Effector memory CD4-positive, alpha-beta T cell (primary cell): ENCODE results near the gene NLRC5.
"Not testable (repeated sequence)": the region's sequence is repeated elsewhere in the genome, so short reads cannot be mapped to it uniquely, and the experiment has no call there.

Experiments
- DNase-seq, 3 donors: peaks; one replicate each; pipeline ENCODE4 v3.0.0-alpha.2; 2020
- H3K27ac ChIP-seq: 2 replicates; pipeline ENCODE4 v1.7.0; 2013; ENCODE audit warnings: mild to moderate bottlenecking, low read length, moderate library complexity; ENCODE audit not compliant: insufficient read depth, poor library complexity, severe bottlenecking
- H3K27me3 ChIP-seq: replicated peaks from 2 replicates; pipeline ENCODE4 v1.7.0; 2013; ENCODE audit warnings: mild to moderate bottlenecking, low read length; ENCODE audit not compliant: insufficient read depth, control insufficient read depth, poor library complexity, severe bottlenecking
- H3K36me3 ChIP-seq: 2 replicates; pipeline ENCODE4 v1.7.0; 2013; ENCODE audit warnings: mild to moderate bottlenecking, low read length, moderate library complexity; ENCODE audit not compliant: control insufficient read depth, insufficient read depth
- H3K4me1 ChIP-seq: 2 replicates; pipeline ENCODE4 v1.7.0; 2013; ENCODE audit warnings: low read length, mild to moderate bottlenecking; ENCODE audit not compliant: control insufficient read depth, insufficient read depth, poor library complexity, severe bottlenecking
- H3K4me3 ChIP-seq: 2 replicates; pipeline ENCODE4 v1.7.0; 2013; ENCODE audit warnings: low read length, low read depth, mild to moderate bottlenecking; ENCODE audit not compliant: insufficient read depth, poor library complexity, severe bottlenecking
- H3K9me3 ChIP-seq: 2 replicates; pipeline ENCODE4 v1.7.0; 2013; ENCODE audit warnings: mild to moderate bottlenecking, low read length, moderate library complexity; ENCODE audit not compliant: control insufficient read depth

NLRC5 gene

GRCh38 chr16:56990407-56991286 lies 1.3 kb downstream of the NLRC5 start:
- no peak for DNase-seq
- H3K4me3 ChIP-seq, result peak overlapping the region; percentile 99
- peak overlapping the region; percentile 93 for H3K27ac ChIP-seq
- no peaks in the 10 kb centered on the region for H3K9me3 ChIP-seq
- peaks cover 58% of the 10 kb centered on the region for H3K4me1 ChIP-seq
- H3K36me3 ChIP-seq, result peaks cover 8% of the 10 kb centered on the region
- no peaks in the 10 kb centered on the region for H3K27me3 ChIP-seq

GRCh38 chr16:56992431-56992830 lies 3.1 kb downstream of the NLRC5 start:
- not testable (repeated sequence) for H3K9me3 ChIP-seq, H3K36me3 ChIP-seq, DNase-seq, H3K27me3 ChIP-seq
- peak overlapping the region; percentile 99 for H3K4me3 ChIP-seq
- peak overlapping the region; percentile 93 for H3K27ac ChIP-seq
- H3K4me1 ChIP-seq, result peaks cover 57% of the 10 kb centered on the region

- H3K4me1 ChIP-seq, result peaks cover 57% of the 10 kb centered on the region
- no peaks in the 10 kb centered on the region for H3K27me3 ChIP-seq
- H3K9me3 ChIP-seq, result no peaks in the 10 kb centered on the region
- H3K36me3 ChIP-seq, result peaks cover 8% of the 10 kb centered on the region
- peak overlapping the region; percentile 13 for H3K4me3 ChIP-seq
- no peak for DNase-seq
- H3K27ac ChIP-seq, result peak overlapping the region; percentile 43
These were observed 3.8 kb downstream of the NLRC5 start for GRCh38 chr16:56993204-56993603.

GRCh38 chr16:56994311-56994710 lies 5.0 kb downstream of the NLRC5 start:
- Histone ChIP-seq H3K4me1 (peaks cover 60% of the 10 kb centered on the region), H3K27me3 (no peaks in the 10 kb centered on the region), H3K36me3 (peaks cover 8% of the 10 kb centered on the region), H3K9me3 (no peaks in the 10 kb centered on the region), H3K27ac (peak overlapping the region; percentile 43), H3K4me3 (peak overlapping the region; percentile 13)
- DNase-seq, result no peak

- Histone ChIP-seq H3K27me3 (no peaks in the 10 kb centered on the region), H3K4me1 (peaks cover 70% of the 10 kb centered on the region), H3K27ac (peak overlapping the region; percentile 43), H3K4me3 (peak overlapping the region; percentile 15), H3K9me3 (no peaks in the 10 kb centered on the region), H3K36me3 (peaks cover 4% of the 10 kb centered on the region)
- DNase-seq, result no peak
These were observed 5.9 kb downstream of the NLRC5 start for GRCh38 chr16:56995136-56995805.

- DNase-seq, result no peak
- Histone ChIP-seq H3K4me3 (no peak overlapping the region), H3K27me3 (no peaks in the 10 kb centered on the region), H3K4me1 (peaks cover 76% of the 10 kb centered on the region), H3K36me3 (peaks cover 9% of the 10 kb centered on the region), H3K27ac (peak overlapping the region; percentile 52), H3K9me3 (no peaks in the 10 kb centered on the region)
These were observed 7.9 kb downstream of the NLRC5 start for GRCh38 chr16:56997264-56997663.

- peaks cover 75% of the 10 kb centered on the region for H3K4me1 ChIP-seq
- peaks cover 9% of the 10 kb centered on the region for H3K36me3 ChIP-seq
- H3K27ac ChIP-seq, result peak overlapping the region; percentile 73
- no peak overlapping the region for H3K4me3 ChIP-seq
- no peak for DNase-seq
- no peaks in the 10 kb centered on the region for H3K27me3 ChIP-seq
- H3K9me3 ChIP-seq, result no peaks in the 10 kb centered on the region
These were observed 8.6 kb downstream of the NLRC5 start for GRCh38 chr16:56997931-56998330.

GRCh38 chr16:56998352-56998751 lies 9.0 kb downstream of the NLRC5 start:
- Histone ChIP-seq H3K27me3 (no peaks in the 10 kb centered on the region), H3K4me1 (peaks cover 75% of the 10 kb centered on the region), H3K9me3 (no peaks in the 10 kb centered on the region), H3K27ac (peak overlapping the region; percentile 73), H3K4me3 (peak overlapping the region; percentile 6), H3K36me3 (peaks cover 9% of the 10 kb centered on the region)
- no peak for DNase-seq

- peaks cover 75% of the 10 kb centered on the region for H3K4me1 ChIP-seq
- H3K36me3 ChIP-seq, result peaks cover 13% of the 10 kb centered on the region
- peak overlapping the region; percentile 19 for H3K4me3 ChIP-seq
- no peak for DNase-seq
- H3K9me3 ChIP-seq, result no peaks in the 10 kb centered on the region
- H3K27ac ChIP-seq, result peak overlapping the region; percentile 73
- no peaks in the 10 kb centered on the region for H3K27me3 ChIP-seq
These were observed 9.5 kb downstream of the NLRC5 start for GRCh38 chr16:56998861-56999260.
